Fibroblast of upper back skin (primary cell): ENCODE data around the gene NPHP1.
"Not testable (repeated sequence)": the region's sequence is repeated elsewhere in the genome, so short reads cannot be mapped to it uniquely, and the experiment has no call there.

ENCODE experiments used
- DNase-seq: peaks from one replicate; pipeline ENCODE4 v3.0.0-alpha.2; 2013

Gene NPHP1

DNA sequence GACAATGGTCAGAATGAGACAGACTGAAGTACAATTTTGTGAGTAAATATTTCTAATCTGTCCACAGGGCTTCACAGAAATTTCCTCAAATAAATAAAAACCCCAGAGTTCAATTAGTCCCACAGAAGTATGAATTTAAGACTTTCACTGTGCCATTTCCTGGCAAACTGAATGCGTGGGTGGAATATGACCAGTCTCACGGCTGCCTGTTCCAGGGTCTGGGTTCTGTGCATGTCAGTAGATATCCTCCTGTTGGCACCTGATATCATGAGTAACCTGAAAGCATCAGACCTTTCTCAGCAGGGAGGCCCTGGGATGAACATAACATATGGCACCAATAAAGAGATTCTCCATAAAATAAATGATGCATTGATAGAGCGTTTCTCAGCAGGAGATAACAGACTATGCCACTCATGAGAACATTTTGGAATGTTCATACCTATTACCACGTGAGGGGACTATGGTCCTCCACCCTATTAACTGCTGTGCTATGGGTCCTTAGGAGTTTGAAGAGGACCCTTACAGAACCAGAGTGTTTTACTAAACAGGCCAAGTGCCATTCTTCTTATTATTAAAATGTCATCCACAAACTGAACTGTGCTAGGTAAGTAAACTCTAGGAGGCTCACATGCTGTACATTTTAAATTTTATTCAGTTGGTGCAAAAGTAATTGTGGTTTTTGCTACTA, 78.6 kb downstream of the NPHP1 start:
- no peak for DNase-seq

DNA sequence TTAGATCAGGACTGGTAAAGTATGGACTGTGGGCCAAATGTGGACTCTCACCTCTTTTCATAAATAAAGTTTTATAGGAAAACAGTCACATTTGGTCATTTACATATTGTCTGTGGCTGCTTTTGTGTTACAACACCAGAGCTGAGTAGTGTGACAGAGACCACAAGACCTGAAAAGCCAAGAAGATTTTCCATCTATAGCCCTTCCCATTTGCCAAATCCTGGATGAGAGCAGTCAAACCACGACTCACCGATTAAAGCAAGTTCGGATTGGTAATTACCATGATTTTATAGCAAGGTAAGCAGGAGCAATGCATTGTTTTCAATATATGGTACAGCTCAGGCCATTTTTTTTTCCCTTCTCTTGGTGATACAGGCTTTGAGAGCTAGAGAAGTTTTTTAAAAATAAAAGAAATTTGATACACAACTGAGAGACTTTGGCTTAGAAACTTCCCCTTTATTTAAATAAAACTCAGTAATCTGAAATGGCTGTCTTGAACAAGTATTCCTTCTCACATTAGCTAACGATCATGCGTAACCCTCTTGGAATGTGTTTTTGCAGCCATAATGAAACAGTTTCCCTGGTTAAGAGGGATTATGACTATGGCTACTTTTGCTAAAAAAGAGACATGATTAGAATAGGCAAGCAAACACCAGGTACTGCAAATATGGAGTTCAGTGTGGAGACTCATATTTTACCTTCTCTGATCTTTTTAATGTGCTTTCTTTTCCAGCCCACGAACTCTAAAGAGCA, 79.7 kb downstream of the NPHP1 start:
- DNase-seq = peak; percentile 41

DNA sequence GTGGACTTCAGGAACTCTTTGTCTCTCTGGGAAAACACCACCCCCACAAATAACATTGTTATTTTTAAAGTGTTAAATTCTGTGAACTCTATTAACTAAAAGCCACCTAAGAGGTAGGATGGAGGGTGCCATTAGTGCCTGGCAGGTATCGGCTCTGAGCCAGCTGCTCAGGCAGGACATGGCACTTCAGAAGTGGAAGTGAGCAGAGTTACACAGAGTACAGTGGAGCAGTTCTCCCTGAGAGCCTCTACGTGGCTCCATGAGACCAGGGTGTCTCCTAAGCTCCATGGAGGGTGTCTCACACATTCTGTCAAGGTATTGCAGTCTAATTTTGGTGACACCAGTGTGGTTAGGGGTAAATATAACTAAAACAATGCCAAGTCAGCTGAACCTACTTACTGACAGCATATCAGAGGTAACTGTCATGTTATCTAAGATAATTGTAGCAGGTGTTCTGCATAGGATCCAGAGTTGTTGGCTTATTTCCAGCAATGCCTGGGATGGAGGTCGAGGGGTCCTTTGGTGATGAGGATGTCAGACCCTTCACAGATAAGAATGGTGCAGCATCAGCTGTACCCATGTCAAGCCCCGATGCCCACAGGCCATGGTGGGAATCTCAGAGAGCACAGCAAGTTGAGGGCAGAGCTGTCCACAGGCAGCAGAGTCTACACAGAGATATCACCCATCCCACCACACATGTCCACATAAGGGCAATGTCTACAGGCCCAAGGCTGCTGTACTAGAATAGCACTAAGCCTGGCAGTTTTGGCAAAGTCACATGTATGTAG, 80.6 kb downstream of the NPHP1 start:
- DNase-seq = no peak

DNA sequence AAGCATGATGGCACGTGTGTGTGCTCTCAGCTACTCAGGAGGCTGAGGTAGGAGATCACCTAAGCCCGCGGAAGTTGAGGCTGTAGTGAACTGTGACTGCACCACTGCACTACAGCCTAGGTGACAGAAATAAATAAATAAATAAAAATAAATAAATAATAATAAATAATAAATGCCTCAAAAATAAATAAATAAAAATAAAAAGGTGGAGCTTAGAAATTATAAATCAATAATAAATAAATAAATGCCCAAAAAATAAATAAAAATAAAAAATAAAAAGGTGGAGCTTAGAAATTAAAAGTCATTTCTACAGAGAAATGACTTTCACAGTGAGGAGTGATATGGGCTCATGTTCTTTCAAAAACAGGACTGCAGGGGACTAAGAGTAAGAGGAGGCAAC, 83.2 kb downstream of the NPHP1 start:
- DNase-seq = no peak

DNA sequence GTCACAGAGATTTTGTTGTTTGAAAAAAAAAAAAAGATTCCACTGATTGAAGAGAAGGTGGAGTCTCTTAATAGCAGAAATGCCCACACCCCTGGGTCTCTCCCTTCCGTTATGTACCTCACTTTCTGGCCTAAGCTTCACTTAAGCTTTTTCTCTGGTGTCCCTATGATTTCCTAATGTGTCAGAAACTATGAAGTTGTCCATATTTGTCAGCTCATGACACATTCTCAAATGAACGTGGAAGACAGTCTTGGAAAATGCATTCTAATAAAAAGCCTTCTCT, 83.8 kb downstream of the NPHP1 start:
- DNase-seq = no peak

DNA sequence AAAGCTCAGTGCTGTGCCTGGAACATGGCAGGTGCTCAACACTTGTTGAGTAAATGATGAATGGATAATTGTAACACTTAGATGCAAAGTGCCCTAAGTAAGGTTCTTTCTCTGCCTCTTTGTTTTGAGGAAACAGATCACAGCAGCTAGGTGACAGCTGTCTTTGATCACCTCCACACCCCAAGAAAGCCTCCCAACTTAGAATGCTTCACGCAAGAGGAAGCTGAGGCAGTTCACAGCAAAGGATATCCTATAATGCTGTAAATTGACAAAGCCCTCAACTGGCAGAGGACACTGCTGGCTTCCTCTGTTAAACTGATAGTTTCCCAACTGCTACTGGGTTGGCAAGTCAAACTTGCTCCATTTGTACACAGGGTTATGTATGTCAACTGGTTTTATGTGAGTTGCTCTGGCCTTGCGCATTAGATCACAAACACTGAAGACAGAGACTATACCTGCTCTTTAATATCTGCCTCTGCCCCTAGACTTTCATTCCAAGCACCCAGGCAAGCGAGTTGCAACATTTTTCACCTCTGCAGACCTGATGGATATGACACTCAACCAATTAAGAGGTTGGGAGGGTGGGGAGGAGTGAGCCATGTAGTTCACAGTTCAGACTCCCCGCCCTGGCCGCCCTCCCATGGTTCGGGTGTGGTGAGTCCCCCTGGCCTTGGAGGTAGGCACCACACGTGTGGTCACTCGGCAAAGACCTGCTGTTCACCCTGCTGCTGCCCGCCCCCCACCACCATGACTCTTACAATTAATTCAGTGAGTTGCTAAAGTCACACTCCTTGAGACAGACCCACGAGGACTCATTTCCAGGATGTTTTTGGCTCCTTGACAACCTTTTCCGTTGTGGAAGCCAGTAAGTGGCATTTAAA, 84.4 kb downstream of the NPHP1 start:
- DNase-seq = no peak

DNA sequence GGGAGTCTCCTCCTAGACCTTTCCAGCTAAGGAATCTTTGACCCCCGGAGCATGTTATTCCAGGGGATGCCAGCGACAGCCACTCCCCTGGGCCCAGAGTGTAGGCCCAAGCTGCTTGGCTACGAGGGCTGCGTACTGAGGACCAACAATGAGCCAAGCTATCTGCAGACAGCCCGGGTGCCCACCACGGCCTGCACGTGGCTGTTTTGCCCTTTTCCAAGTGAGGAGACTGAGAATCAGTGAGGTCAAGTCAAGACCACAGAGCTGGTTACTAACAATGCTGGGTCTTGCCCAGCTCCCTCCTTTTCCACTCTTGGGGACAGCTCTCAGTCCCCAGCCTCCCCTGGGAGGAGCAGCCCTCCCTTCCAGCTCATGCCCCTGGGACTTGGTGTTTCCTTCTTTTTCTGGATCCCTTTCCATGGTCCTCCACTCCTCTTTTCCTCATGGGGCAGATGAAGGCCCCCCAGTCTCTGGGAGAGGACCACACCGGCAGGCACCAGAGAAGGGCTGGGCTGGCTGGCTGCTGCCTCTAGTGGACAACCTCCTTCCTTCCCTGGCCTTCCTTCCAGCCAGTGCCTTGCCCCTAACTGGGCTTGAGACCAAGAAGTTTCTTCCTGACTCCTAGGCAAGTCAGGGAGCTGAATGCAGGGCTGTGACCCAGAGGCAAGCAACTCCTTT, 88.6 kb downstream of the NPHP1 start:
- DNase-seq = peak; percentile 57

DNA sequence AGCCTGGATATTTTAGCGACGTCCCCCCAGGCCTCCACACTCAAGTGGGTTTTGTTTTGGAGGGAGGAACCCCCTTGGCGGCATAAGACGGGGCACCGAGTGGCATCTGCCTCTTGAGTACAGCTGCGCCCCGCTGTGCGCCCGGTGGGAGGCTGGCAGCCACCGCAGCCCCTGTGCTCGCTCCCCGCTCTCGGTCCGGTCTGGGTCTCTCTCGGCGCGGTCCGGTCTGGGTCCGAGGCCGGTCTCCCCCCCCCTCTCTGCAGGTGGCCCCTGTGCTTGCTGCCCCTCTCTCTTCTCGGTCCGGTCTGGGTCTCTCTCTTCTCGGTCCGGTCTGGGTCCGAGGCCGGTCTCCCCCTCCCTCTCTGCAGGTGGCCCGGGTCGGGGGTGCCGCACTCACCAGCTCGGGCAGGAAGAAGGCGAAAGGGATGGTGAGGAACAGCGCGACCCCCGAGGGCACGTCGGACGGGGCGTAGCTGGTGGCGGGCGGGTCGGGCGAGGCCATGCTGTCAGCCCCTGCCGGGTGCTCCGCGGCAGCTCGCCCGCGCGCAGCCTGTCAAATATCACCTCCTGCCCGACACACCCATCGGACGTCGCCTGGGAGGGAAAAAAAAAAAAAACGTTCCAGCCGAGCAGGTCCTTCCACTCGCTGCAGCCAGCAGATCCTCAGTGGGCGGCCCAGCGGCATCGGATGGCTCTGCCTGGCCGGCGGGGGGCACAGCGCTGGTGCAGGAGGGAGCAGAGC, 89.4 kb downstream of the NPHP1 start, which contains the start of gene MALL:
Gene MALL (minus strand): TSS at position 532 of the 742 bp plus-strand sequence. CDS start 30 bp downstream, at position 502.
- DNase-seq = no peak

DNA sequence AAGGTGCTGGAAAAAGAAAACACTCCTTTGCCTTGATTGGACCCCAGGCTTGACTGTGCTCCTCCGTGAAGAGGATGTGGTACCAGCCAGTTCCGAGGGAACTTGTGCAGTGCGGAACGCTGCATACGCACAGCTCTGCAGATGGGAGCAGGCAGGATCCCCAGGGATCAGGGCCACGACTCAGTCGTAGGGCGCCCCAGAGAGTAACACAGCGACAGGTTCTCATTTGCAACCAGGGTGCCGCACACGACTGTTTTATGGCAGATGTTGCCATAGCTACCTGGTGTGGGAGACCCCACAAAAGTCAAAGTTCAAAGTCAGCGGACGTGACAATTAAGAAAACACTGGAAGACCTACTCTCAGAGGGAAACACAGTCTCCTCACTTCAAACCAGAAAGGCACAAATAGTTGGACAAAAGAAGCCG, 90.0 kb downstream of the NPHP1 start:
- no peak for DNase-seq

DNA sequence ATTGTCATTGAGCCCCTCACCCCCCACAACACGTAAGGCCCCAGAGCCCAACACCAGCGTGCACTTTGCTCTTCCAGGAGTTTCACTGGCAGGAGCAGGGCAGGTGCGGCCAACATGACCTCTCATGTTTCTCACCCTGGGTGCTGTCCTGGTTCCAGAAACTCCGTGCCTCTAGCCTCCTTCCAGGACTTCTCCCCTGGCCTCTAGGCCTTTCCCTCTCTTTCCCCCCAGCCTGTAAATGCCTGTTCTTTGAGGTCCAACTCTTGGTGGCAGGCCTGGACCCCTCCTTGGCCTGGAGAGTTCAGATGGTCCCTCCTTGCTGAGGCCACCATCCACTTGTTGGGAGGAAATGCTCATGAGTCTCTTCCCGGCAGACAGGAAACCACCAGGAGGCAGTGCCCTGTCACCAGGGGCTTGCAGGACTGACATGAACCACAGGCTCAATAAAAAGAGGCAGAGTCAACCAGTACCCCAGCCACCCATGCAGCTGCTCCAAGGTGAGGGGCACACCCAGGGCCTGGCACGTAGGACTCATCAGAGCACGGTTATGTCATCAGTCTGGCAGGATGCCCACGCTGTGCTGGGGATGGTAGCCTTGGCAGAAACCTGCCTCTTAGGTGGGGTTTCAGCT, 90.7 kb downstream of the NPHP1 start:
- DNase-seq = no peak

DNA sequence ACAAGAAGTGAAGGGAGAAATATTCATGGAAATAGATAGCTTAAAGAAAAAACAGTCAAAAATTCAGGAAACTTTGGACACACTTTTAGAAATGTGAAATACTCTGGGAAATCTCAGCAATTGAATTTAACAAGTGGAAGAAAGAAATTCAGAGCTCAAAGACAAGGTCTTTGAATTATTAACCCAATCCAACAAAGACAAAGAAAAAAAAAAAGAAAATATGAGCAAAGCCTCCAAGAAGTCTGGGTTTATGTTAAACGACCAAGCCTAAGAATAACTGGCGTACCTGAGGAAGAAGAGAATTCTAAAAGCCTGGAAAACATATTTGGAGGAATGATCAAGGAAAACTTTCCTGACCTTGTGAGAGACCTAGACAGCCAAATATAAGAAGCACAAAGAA, 96.5 kb downstream of the NPHP1 start:
- not testable (repeated sequence) for DNase-seq

DNA sequence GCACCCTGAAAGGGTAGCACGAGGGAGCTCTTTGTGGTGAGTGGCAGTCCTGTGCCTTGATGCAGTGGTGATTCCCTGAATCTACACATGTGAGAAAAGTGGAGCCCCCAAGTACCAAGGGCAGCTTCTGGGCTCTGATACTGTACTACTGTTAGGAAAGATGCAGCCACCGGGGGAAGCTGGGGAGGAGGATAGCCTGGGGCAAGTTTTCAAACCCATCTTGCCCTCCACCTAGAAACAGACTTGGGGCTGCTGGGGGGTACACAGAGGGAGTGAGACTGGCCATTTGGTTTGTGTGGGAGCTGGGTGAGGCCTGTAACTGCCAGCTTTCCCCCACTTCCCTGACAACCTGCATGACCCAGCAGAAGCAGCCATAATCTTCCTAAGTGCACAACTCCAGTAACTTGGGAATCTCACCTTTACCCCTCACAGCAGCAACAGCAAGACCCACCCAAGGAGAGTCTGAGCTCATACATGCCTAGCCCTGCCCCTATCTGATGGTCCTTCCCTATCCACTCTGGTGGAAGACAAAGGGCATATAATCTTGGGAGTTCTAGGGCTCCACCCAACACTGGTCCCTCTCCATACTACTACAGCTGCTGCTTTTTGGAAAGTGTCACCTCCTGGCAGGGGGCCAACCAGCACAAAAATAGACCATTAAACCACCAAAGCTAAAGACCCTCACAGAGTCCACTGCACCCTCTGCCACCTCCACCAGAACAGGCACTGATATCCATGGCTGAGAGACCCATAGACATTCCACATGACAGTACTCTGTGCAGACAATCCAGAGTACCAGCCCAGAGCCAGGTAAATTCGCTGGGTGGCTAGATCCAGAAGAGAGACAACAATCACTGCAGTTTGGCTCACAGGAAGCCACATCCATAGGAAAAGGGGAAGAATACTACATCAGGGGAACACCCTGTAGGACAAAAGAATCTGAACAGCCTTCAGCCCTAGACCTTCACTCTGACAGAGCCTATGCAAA, 97.4 kb downstream of the NPHP1 start:
- DNase-seq = no peak

DNA sequence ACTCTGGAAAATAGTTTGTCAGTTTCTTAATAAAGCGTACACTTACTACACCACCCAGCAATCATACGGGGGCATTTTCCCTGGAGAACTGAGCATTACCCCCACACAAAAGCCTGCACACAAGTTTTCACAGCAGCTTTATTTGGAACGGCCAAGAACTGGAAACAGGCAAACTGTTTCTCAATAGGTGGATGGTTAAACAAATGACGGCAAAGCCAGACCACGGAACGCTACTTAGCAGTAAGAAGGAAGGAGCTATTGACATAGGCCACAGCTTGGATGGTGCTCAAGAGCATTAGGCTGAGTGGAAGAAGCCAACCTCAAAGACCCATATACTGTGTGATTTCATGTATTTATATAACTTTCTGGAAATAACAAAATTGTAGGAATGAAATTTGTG, 98.2 kb downstream of the NPHP1 start:
- DNase-seq = peak; percentile 72

DNA sequence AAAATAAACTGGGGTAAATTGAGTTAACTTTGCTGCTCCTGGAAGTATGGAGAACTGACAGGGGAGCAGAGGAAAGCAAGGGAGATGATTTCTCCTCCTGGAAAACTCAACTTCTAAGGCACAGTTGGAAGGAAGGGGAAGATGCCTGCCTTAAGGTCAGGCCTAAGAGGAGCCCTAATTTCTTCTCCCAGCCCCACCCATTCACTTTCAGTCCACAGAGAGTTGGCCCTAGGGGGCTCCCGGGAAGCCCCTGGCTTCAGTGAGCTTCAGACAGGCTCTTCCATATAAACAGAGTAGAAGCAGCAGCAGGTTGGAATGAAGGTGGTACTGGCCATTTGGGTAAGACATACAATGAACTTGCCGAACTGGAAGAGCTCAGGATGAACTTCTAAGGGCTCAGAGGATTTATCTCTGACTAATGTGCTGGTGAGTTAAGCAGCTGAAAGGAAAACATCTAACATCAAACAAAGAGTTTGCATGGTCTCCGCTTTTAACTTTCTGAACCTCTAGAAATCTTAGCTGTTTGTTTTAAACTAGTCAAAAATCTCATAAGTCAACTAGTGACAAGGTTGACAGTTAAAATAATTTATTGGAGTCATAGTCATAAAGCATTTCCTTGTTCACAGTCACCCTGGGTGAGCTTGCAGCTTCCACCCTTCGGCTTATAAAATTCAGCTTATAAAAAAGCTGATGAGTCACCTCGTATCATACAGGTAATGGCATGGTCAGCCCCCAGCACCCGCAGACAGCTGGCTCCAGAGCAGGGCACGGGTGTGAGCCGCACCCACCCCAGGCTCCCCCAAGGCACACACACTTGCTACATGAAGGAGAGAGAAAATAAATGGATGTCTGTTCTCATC, 99.0 kb downstream of the NPHP1 start:
- peak; percentile 68 for DNase-seq

DNA sequence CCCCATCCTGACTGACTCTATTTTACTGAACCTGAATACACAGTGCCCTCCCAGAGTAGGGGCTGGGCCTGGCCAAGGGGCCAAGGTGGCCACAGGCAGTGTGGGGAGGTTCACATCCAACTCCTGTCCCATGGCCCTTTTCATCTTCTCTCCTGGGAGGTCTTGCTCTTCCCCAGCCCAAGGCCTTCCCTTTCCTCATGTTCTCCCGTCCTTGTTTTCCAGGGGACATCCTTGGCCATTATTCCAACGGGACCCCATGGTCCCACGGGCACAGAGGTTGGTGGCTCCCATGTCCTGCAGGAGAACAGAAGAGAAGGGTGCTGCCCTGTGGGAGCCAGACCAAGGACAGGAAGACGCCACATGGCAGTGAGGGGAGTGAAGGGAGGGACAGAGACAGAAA, 99.6 kb downstream of the NPHP1 start:
- DNase-seq = no peak

DNA sequence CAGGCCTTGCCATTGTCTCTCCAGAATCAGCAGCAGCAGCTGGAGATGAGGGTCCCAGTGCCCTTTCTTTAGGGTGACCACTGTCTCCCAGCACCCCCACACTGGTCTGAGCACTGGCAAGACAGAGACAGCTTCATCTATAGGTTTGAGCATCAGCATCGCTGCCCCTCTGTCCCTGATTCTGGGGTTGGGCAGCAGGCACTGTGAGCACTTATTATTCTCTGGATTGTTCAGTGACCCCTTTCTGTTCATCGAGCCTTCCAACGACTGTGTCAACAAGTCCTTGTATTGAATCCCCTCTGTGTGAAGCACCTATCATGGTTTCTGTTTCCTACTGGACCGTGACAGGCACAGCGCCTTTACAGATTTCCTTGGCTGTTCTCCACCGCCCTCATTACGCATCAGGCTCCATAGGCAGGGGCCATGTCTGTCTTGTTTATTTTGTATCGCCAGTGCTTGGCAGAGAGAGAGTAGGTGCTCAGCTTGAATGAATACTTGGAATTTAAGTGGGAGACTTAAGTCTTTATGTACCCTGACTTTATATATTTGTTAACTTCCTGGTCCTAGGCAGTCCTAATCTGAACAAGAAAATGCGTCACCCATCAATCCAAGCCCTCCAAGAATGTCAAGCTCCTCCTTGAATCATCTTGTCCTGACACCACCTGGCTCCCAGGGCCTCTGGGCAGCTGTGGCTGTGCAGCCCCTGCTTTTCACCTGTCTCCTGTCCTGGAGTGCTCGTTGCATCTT, 100.6 kb downstream of the NPHP1 start:
- no peak for DNase-seq

DNA sequence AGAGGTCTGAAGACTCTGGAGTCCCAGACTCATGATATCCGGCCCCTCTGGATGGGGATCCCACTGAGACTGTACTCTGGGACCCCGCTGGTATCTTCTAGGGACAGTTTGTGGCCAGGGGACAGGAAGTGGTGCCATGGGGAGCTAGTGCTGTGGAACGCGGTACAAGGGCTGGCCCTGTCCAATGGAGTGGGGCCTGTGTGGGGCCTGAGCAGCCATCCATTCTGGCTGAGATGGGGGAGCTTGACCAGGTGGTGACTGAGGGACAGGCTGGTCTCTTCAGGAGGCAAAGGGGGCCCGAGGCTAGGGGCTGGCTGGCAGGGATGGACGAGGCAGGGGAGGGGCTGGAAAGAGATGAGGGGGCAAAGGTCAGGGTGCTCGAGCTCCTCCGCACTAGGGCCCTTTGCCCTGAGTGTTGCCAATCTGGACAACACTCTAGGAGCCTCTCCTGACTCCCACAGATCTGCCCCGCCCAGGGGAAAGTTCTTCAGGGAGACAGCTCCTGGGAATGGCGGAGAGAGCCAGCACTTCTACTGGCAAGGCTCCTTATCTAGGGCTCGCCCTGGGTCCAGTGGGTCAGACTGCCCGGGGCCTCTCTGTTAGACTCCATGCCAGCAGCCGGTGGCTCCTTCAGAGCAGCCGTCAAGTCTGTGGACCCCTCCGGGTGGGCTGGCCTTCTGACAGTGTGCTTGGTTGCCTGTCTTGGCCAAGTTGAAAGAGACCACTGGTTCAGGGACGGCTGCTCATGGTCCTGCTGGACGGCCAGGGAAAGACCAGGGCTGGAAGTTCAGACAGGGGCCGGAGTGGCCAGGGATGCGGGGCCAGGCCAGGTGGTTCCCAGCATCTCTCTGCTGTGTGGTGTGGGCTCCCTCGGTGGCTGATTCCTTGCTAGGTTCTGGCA, 101.5 kb downstream of the NPHP1 start:
- DNase-seq = no peak
